Osteoblast (primary cell): ENCODE data around the gene BID. TPM values are rescaled to one million over a fixed set of nuclear protein-coding genes. Genes with fewer than 3 reads are reported as not detected.

Experiments
- DNase-seq: peaks from one replicate; pipeline ENCODE4 v3.0.0; 2011; ENCODE audit warnings: low spot score, mixed read lengths; ENCODE audit not compliant: insufficient read length; ENCODE audit errors: missing footprints
- H2AFZ ChIP-seq: 2 replicates; pipeline ENCODE4 v1.6.0; 2011; ENCODE audit warnings: mild to moderate bottlenecking, low read length
- H3K27ac ChIP-seq: 2 replicates; pipeline ENCODE4 v1.5.1; 2011; ENCODE audit warnings: mild to moderate bottlenecking, low read depth, low read length, moderate library complexity
- H3K27me3 ChIP-seq: 2 replicates; pipeline ENCODE4 v1.6.0; 2012; ENCODE audit warnings: mild to moderate bottlenecking, control low read depth, inconsistent platforms, low read length, moderate library complexity; ENCODE audit not compliant: insufficient read depth
- H3K36me3 ChIP-seq: 2 replicates; pipeline ENCODE4 v1.5.1; 2011; ENCODE audit warnings: mild to moderate bottlenecking, low read length, control low read depth, moderate library complexity; ENCODE audit not compliant: insufficient read depth
- H3K4me1 ChIP-seq: 2 replicates; pipeline ENCODE4 v1.5.1; 2011; ENCODE audit warnings: mild to moderate bottlenecking, low read length, control low read depth, moderate library complexity; ENCODE audit not compliant: insufficient read depth
- H3K4me2 ChIP-seq: 2 replicates; pipeline ENCODE4 v1.6.0; 2011; ENCODE audit warnings: mild to moderate bottlenecking, low read length; ENCODE audit not compliant: insufficient read depth
- H3K4me3 ChIP-seq: fragments of 200-600 bp; sonication (generic); 3 replicates; pipeline ENCODE4 v1.5.1; 2012; ENCODE audit warnings: mild to moderate bottlenecking, low read length, inconsistent platforms; ENCODE audit not compliant: insufficient read depth
- H3K79me2 ChIP-seq: 2 replicates; pipeline ENCODE4 v1.6.0; 2012; ENCODE audit warnings: mild to moderate bottlenecking, low read length, control low read depth, inconsistent platforms; ENCODE audit not compliant: insufficient read depth
- H3K9me3 ChIP-seq: 2 replicates; pipeline ENCODE4 v1.5.1; 2011; ENCODE audit warnings: low read depth, low read length, control low read depth
- H4K20me1 ChIP-seq: 2 replicates; pipeline ENCODE4 v1.6.0; 2012; ENCODE audit warnings: mild to moderate bottlenecking, low read length, control low read depth; ENCODE audit not compliant: insufficient read depth
- total RNA-seq: library from RNA; depleted of rRNA; stranded (reverse); fragments of >200 nt; gene quantifications from 2 replicates; pipeline ENCODE4 v1.2.3, GENCODE V29; 2012
- TF ChIP-seq, protein P1 (sequence below): IDR thresholded peaks from 2 replicates; pipeline ENCODE4 v1.5.1; 2011; ENCODE audit warnings: mild to moderate bottlenecking, low read depth, low read length, moderate library complexity; ENCODE audit errors: extremely low read depth

Gene BID
- total RNA-seq, 1 donor, result 16.3 TPM

DNA sequence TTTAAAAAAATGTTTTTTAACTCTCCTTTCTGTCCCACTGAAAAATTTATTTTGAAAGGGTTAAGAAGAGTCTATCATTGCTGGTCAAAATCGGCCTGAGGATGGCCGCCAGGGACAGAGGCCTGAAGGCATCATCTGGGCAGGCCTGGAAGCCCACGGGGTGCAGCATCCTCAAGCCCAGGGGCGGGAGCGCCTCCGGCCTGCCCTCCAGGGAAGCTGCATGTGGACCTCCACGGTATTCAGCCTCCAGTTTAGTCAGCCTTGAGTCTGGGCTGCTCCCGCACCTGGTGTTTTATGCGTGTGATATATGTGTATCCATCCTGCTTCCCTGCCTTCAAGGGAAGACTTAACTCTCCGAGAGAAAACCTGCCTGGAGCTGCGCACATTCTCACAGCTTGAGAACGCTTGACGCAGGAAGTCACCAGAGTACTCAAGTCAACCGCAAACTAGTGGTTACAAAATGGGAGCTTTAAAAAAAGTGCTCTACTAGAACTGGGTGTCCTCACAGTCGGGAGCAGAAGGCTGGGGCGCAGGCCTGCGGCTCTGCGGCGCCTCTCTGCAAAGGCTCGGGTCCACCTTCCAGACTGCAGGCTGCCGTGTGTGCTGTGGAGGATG lies 13.6 kb upstream of the BID start:
- Histone ChIP-seq H3K4me2 (no peak overlapping the region), H2AFZ (no peak overlapping the region), H3K36me3 (peaks cover 3% of the 10 kb centered on the region), H3K4me1 (no peaks in the 10 kb centered on the region), H3K9me3 (no peaks in the 10 kb centered on the region), H3K27ac (no peak overlapping the region), H4K20me1 (no peaks in the 10 kb centered on the region), H3K4me3 (no peak overlapping the region), H3K27me3 (no peaks in the 10 kb centered on the region), H3K79me2 (no peaks in the 10 kb centered on the region)
- no peak for DNase-seq
- TF ChIP-seq, protein P1, sequence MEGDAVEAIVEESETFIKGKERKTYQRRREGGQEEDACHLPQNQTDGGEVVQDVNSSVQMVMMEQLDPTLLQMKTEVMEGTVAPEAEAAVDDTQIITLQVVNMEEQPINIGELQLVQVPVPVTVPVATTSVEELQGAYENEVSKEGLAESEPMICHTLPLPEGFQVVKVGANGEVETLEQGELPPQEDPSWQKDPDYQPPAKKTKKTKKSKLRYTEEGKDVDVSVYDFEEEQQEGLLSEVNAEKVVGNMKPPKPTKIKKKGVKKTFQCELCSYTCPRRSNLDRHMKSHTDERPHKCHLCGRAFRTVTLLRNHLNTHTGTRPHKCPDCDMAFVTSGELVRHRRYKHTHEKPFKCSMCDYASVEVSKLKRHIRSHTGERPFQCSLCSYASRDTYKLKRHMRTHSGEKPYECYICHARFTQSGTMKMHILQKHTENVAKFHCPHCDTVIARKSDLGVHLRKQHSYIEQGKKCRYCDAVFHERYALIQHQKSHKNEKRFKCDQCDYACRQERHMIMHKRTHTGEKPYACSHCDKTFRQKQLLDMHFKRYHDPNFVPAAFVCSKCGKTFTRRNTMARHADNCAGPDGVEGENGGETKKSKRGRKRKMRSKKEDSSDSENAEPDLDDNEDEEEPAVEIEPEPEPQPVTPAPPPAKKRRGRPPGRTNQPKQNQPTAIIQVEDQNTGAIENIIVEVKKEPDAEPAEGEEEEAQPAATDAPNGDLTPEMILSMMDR, result no peak

DNA sequence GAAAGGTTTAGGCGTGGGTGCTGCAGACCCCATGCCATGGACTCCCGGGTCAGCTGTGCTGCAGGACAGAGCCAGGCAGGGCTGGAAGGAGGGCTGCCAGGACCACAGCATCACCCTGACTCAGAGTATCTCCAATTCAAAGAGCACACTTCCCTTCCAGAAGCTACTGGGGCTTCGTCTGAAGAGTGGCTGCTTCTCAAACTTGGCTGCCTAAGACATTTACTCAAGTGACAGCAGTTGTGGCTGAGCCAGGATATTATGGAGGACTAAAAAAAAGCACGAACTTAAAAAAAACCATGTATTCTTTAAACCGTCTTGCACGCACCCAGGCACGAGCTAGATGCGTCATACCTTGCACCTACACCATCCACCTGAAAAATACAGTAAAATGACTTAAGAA lies 13.0 kb upstream of the BID start:
- no peak overlapping the region for H3K27ac ChIP-seq
- H3K79me2 ChIP-seq, result no peaks in the 10 kb centered on the region
- no peak overlapping the region for H3K4me3 ChIP-seq
- TF ChIP-seq, protein P1, result no peak
- H3K9me3 ChIP-seq, result no peaks in the 10 kb centered on the region
- no peak overlapping the region for H2AFZ ChIP-seq
- H3K36me3 ChIP-seq, result peaks cover 3% of the 10 kb centered on the region
- DNase-seq, result no peak
- H4K20me1 ChIP-seq, result no peaks in the 10 kb centered on the region
- no peaks in the 10 kb centered on the region for H3K27me3 ChIP-seq
- no peak overlapping the region for H3K4me2 ChIP-seq
- H3K4me1 ChIP-seq, result peaks cover under 1% of the 10 kb centered on the region

DNA sequence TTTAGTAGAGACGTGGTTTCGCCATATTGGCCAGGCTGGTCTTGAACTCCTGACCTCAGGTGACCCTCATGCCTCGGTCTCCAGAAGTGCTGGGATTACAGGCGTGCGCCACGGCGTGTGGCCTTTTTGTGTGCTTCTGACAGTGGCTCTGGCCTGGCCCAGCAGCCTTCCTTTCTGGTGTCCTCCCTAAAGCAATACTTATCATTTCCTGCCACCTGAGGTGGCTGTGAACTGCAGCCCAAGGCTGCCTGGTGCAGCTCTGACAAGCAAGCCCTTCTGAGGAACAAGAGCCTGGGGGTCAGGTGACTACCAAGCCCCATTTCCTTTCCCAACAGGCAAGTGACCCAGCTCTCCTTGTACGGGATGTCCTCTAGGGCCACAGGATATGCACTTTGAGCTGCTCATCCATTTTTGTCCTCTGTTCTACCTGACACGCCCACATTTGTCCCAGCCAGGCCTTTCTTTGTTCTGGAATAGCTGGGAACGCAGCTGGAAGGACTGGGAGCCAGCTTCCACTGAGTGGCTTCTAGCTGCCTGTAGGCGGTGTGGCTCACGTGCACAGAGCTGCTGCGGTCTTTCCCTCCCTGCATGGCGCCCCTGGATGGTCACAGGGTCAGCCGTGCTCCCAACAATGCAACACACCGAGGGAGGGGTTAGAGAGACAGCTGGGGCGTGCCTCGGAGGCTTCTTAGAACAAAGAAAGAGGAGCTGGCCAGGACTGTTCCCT lies 12.3 kb upstream of the BID start:
- no peaks in the 10 kb centered on the region for H3K79me2 ChIP-seq
- no peaks in the 10 kb centered on the region for H3K9me3 ChIP-seq
- TF ChIP-seq, protein P1, result no peak
- no peak overlapping the region for H3K4me3 ChIP-seq
- no peak overlapping the region for H2AFZ ChIP-seq
- no peak overlapping the region for H3K27ac ChIP-seq
- H3K27me3 ChIP-seq, result no peaks in the 10 kb centered on the region
- no peaks in the 10 kb centered on the region for H4K20me1 ChIP-seq
- H3K4me2 ChIP-seq, result no peak overlapping the region
- DNase-seq, result peak; percentile 73
- H3K36me3 ChIP-seq, result peaks cover 3% of the 10 kb centered on the region
- H3K4me1 ChIP-seq, result peaks cover 7% of the 10 kb centered on the region

DNA sequence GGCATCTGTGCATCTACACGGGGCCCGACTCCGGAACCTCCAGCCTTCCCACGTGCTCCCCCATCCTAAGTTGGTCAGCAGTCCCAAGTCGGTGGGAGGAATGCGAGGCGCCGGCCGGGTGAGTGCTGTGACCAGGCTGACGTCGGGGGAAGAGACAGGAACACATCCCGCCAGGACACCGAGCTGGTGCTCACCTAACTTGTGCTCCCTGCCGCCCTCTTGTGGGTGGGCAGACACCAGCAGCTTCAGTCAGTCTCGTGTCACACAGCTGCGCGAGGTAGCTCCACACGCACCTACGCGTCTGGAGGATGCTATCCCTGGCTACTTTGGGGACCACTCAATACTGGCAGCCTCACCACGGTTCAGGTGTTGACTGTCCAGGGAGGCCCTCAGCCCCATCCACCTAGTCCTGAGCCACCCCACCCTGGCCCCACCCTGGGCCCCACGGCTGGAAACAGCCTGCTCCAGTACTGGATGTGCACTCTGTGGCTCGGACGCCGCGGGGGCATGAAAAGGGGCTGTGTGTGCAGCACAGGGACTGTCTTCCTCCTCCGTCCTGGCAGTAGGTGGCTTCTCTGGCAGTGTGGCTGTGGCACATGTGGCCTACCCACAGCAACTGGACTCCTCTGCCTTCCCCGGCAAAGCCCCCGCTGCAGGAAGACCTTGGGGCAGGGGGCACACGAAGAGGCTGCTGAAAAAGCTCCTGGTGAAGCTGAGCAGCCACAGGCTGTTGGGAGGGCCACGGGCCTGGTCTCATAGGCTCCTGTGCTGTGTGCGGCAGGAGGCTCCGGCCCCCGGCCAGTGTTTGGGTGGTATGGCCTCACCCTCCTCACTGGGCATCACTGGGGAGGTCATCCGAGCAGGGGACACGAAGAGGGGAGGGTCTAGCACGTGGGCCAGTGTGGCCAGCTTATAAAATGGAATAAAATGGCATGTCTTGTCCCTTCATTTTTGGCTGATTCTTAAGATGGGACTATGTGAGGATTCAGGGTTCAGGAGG lies 11.2 kb upstream of the BID start:
- Histone ChIP-seq H3K79me2 (no peaks in the 10 kb centered on the region), H3K27ac (no peak overlapping the region), H3K4me2 (no peak overlapping the region), H3K27me3 (no peaks in the 10 kb centered on the region), H4K20me1 (no peaks in the 10 kb centered on the region), H3K4me1 (peaks cover 11% of the 10 kb centered on the region), H3K36me3 (peaks cover 3% of the 10 kb centered on the region), H2AFZ (no peak overlapping the region), H3K9me3 (no peaks in the 10 kb centered on the region), H3K4me3 (no peak overlapping the region)
- DNase-seq, result peak; percentile 94
- TF ChIP-seq, protein P1, result peak; percentile 52
